Upper lobe of right lung (tissue), 1 donor: ENCODE data around the gene MAPK13. TPM values are rescaled to one million over a fixed set of nuclear protein-coding genes. Genes with fewer than 3 reads are reported as not detected.

Experiments
- ATAC-seq: fragments of 200-7000 bp; cut with Tn5 transposase; one replicate; pipeline ENCODE4 v1.9.1; 2020; ENCODE audit warnings: mild to moderate bottlenecking, moderate library complexity
- DNase-seq: peaks from one replicate; pipeline ENCODE4 v3.0.0-alpha.2; 2020
- H3K27ac ChIP-seq: fragments of 200-600 bp; one replicate; pipeline ENCODE4 v1.8.0; 2022
- H3K27me3 ChIP-seq: fragments of 200-600 bp; one replicate; pipeline ENCODE4 v1.8.0; 2022; ENCODE audit warnings: mild to moderate bottlenecking
- H3K36me3 ChIP-seq: fragments of 200-600 bp; one replicate; pipeline ENCODE4 v1.8.0; 2022
- H3K4me1 ChIP-seq: fragments of 200-600 bp; one replicate; pipeline ENCODE4 v1.8.0; 2022
- H3K4me3 ChIP-seq: fragments of 200-600 bp; one replicate; pipeline ENCODE4 v1.8.0; 2022; ENCODE audit warnings: mild to moderate bottlenecking
- H3K9me3 ChIP-seq: fragments of 200-600 bp; one replicate; pipeline ENCODE4 v1.8.0; 2022
- CTCF ChIP-seq: fragments of 200-600 bp; IDR thresholded peaks from one replicate; pipeline ENCODE4 v1.8.0; 2022; ENCODE audit warnings: antibody characterized with exemption
- intact Hi-C: fragments of 100-400 bp; cut with DNase I; formaldehyde crosslinking; loops from one replicate; pipeline ENCODE4 v1.11.0; 2022
- total RNA-seq: library from RNA; stranded (reverse); fragmentation: NEBNext Ultra II Directional; extraction: Animal tissue kit (Norgen Biotek cat#: 25700); gene quantifications from one replicate; pipeline ENCODE4 v1.2.1, GENCODE V29; 2021
- donor health status: DM: no; HTN: yes; CAD: no; lungs with severe emphysema.

The MAPK13 gene
- total RNA-seq, 1 donor from 2014 or later = 71.4 TPM

GRCh38 chr6:36131511-36132245 lies 1.4 kb downstream of the MAPK13 start:
- peaks cover 37% of the 10 kb centered on the region for H3K4me1 ChIP-seq
- ATAC-seq (peak; percentile 35), DNase-seq (peak; percentile 75)
- H3K27ac ChIP-seq = peak overlapping the region; percentile 86
- intact Hi-C loops = loop anchor here (10.0 kb wide), 1 partner anchor 63 kb away; the partner anchor contains the start of gene BRPF3
- TF ChIP-seq CTCF = no peak
- no peaks in the 10 kb centered on the region for H3K9me3 ChIP-seq
- peak overlapping the region; percentile 59 for H3K4me3 ChIP-seq
- no peaks in the 10 kb centered on the region for H3K27me3 ChIP-seq
- H3K36me3 ChIP-seq = peaks cover 9% of the 10 kb centered on the region

- Histone ChIP-seq H3K9me3 (no peaks in the 10 kb centered on the region), H3K4me1 (peaks cover 30% of the 10 kb centered on the region), H3K4me3 (no peak overlapping the region), H3K27ac (peak overlapping the region; percentile 86), H3K27me3 (no peaks in the 10 kb centered on the region), H3K36me3 (peaks cover 12% of the 10 kb centered on the region)
- TF ChIP-seq CTCF = no peak
- DNase-seq (no peak), ATAC-seq (no peak)
- intact Hi-C loops = loop anchor here (10.0 kb wide), 1 partner anchor 62 kb away; the partner anchor contains the start of gene BRPF3
Measured at GRCh38 chr6:36132246-36132895, 2.1 kb downstream of the MAPK13 start.

GRCh38 chr6:36133148-36133547 lies 2.8 kb downstream of the MAPK13 start:
- ATAC-seq = no peak
- DNase-seq = no peak
- no peaks in the 10 kb centered on the region for H3K9me3 ChIP-seq
- peaks cover 22% of the 10 kb centered on the region for H3K4me1 ChIP-seq
- intact Hi-C loops = loop anchor here (10.0 kb wide), 1 partner anchor 62 kb away; the partner anchor contains the start of gene BRPF3
- TF ChIP-seq CTCF = no peak
- no peak overlapping the region for H3K4me3 ChIP-seq
- H3K36me3 ChIP-seq = peaks cover 15% of the 10 kb centered on the region
- H3K27me3 ChIP-seq = no peaks in the 10 kb centered on the region
- no peak overlapping the region for H3K27ac ChIP-seq

DNA sequence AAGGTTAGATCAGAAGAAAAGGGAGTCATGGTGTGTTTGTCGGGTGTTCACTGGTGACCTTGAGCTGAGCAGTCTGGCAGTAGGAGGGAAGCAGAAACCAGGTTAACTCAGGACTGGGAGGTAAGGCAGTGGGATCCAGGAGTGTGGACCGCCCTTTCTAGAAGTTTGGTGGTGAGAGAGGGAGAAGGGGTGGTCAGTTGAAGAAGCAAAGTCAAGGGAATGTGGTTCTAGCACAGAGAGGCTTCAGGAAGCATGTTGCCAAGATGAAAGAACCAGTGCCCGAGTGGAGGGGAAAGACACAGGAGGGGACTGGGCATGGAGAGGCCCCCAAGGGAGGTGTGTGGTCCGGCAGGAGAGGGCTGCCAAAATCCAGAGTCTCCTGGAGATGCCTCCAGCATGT lies 3.6 kb downstream of the MAPK13 start:
- H3K27me3 ChIP-seq = no peaks in the 10 kb centered on the region
- peaks cover 23% of the 10 kb centered on the region for H3K36me3 ChIP-seq
- no peaks in the 10 kb centered on the region for H3K9me3 ChIP-seq
- intact Hi-C loops = loop anchor here (10.0 kb wide), 1 partner anchor 61 kb away; the partner anchor contains the start of gene BRPF3
- H3K4me1 ChIP-seq = peaks cover 22% of the 10 kb centered on the region
- TF ChIP-seq CTCF = no peak
- H3K4me3 ChIP-seq = no peak overlapping the region
- ATAC-seq (no peak), DNase-seq (no peak)
- no peak overlapping the region for H3K27ac ChIP-seq

- TF ChIP-seq CTCF = no peak
- H3K4me3 ChIP-seq = no peak overlapping the region
Measured at GRCh38 chr6:36135053-36135731, 4.9 kb downstream of the MAPK13 start.

More at GRCh38 chr6:36135053-36135731, 4.9 kb downstream of the MAPK13 start:
- Histone ChIP-seq H3K36me3 (peaks cover 29% of the 10 kb centered on the region), H3K27ac (no peak overlapping the region), H3K9me3 (no peaks in the 10 kb centered on the region), H3K4me1 (peaks cover 18% of the 10 kb centered on the region), H3K27me3 (no peaks in the 10 kb centered on the region)
- intact Hi-C loops = loop anchor here (10.0 kb wide), 1 partner anchor 60 kb away; the partner anchor contains the start of gene BRPF3
- DNase-seq (no peak), ATAC-seq (no peak)
